HEK293T (cell line): ENCODE data around the gene TRABD2A.

ENCODE experiments used
- BHLHE40 ChIP-seq: fragments of 450-650 bp; IDR thresholded peaks from 2 replicates; pipeline ENCODE4 v1.6.1; 2016; ENCODE audit warnings: mild to moderate bottlenecking, moderate library complexity, borderline replicate concordance
- ELF4 ChIP-seq: fragments of 450-650 bp; IDR thresholded peaks from 2 replicates; pipeline ENCODE4 v1.6.1; 2017; ENCODE audit warnings: antibody characterized with exemption
- FOXA1 ChIP-seq: fragments of 450-650 bp; IDR thresholded peaks from 2 replicates; pipeline ENCODE4 v1.6.1; 2016; ENCODE audit warnings: mild to moderate bottlenecking
- FOXK2 ChIP-seq: fragments of 450-650 bp; IDR thresholded peaks from 2 replicates; pipeline ENCODE4 v1.6.1; 2016; ENCODE audit warnings: mild to moderate bottlenecking
- HDGF ChIP-seq: fragments of 450-650 bp; IDR thresholded peaks from 2 replicates; pipeline ENCODE4 v1.6.1; 2017; ENCODE audit warnings: antibody characterized with exemption, borderline replicate concordance
- PKNOX1 ChIP-seq: fragments of 450-650 bp; IDR thresholded peaks from 2 replicates; pipeline ENCODE4 v1.6.1; 2016
- SP1 ChIP-seq: fragments of 450-650 bp; IDR thresholded peaks from 2 replicates; pipeline ENCODE4 v1.6.1; 2017
- TARDBP ChIP-seq: fragments of 450-650 bp; IDR thresholded peaks from 2 replicates; pipeline ENCODE4 v1.6.1; 2016

GRCh38 chr2:84799772-84800171, 81.1 kb downstream of the TRABD2A start:
- TF ChIP-seq HDGF (no peak), FOXK2 (no peak), PKNOX1 (no peak), TARDBP (no peak), SP1 (no peak), BHLHE40 (no peak), ELF4 (no peak), FOXA1 (no peak)
